Measurements from ENCODE around the gene LPP.

GRCh38 chr3:188663839-188664238 is 509.9 kb downstream of the LPP start:
- TF ChIP-seq, protein P1, sequence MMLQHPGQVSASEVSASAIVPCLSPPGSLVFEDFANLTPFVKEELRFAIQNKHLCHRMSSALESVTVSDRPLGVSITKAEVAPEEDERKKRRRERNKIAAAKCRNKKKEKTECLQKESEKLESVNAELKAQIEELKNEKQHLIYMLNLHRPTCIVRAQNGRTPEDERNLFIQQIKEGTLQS (IDR thresholded peaks at IDR 0.05) = no peak
- no peak for TF ChIP-seq MAX (IDR thresholded peaks at IDR 0.05)
- no peak for TF ChIP-seq FOSL1 (IDR thresholded peaks at IDR 0.05; ENCODE audit: low read depth)
- no peak for TF ChIP-seq POLR2A (IDR thresholded peaks at IDR 0.05; ENCODE audit: borderline replicate concordance, extremely low read depth, insufficient read depth, insufficient read length)
- no peak for TF ChIP-seq CTCF (IDR thresholded peaks at IDR 0.05 in 2 of 3, conservative IDR thresholded peaks at IDR 0.05 in 1 of 3; ENCODE audit: borderline replicate concordance in 1 of 3, insufficient read depth in 1 of 3, low read depth in 2 of 3, low read length in 2 of 3)
- TF ChIP-seq REST (IDR thresholded peaks at IDR 0.05; ENCODE audit: low read depth) = no peak
- no peak for TF ChIP-seq SRF (IDR thresholded peaks at IDR 0.05; ENCODE audit: low read depth)
